Gastroesophageal sphincter (tissue), 4 donors: Measurements from ENCODE around the gene ASF1A. TPM values are rescaled to one million over a fixed set of nuclear protein-coding genes. Genes with fewer than 3 reads are reported as not detected.

Source experiments
- ATAC-seq: fragments of 150-250 bp; one replicate; pipeline ENCODE4 v1.9.1; 2016; ENCODE audit warnings: mild to moderate bottlenecking, moderate library complexity
- H3K27ac ChIP-seq, 4 donors: fragments of 200-600 bp; sonication (generic) in 3 of 4; 1 replicate in 3 of 4; 2 replicates in 1 of 4; pipeline ENCODE4 v1.5.1; 2016 to 2019
- H3K27me3 ChIP-seq: fragments of 200-600 bp; sonication (generic); one replicate; pipeline ENCODE4 v1.5.1; 2019
- H3K36me3 ChIP-seq, 2 donors: fragments of 200-600 bp; sonication (generic); one replicate each; pipeline ENCODE4 v1.5.1; 2019; ENCODE audit warnings: control low read depth in 1 of 2
- H3K4me1 ChIP-seq, 3 donors: fragments of 200-600 bp; sonication (generic); 1 replicate in 2 of 3; 2 replicates in 1 of 3; pipeline ENCODE4 v1.5.1; 2016 to 2019; ENCODE audit warnings: control low read depth in 2 of 3
- H3K4me3 ChIP-seq, 2 donors: fragments of 200-600 bp; sonication (generic); one replicate each; pipeline ENCODE4 v1.5.1; 2019; ENCODE audit warnings: mild to moderate bottlenecking in 1 of 2, moderate library complexity in 1 of 2
- H3K9me3 ChIP-seq, 3 donors: fragments of 200-600 bp; sonication (generic); one replicate each; pipeline ENCODE4 v1.5.1; 2017 to 2019; ENCODE audit warnings: control low read depth in 2 of 3
- CTCF ChIP-seq, 4 experiments: fragments of 200-600 bp in 2 of 4; fragments of 450-650 bp in 2 of 4; sonication (generic) in 1 of 4; IDR thresholded peaks; one replicate each; pipeline ENCODE4 v1.5.1; 2017 to 2019; ENCODE audit warnings: antibody characterized with exemption in 4 of 4, mild to moderate bottlenecking in 2 of 4, moderate library complexity in 2 of 4
- EP300 ChIP-seq: sonication (generic); formaldehyde crosslinking; IDR thresholded peaks from one replicate; pipeline ENCODE4 v1.6.1; 2017; ENCODE audit warnings: antibody characterized with exemption, mild to moderate bottlenecking
- POLR2A ChIP-seq, 2 donors: fragments of 450-650 bp; IDR thresholded peaks; one replicate each; pipeline ENCODE4 v1.6.1; 2017; ENCODE audit warnings: antibody characterized with exemption in 2 of 2, mild to moderate bottlenecking in 2 of 2, moderate library complexity in 1 of 2
- POLR2AphosphoS5 ChIP-seq: sonication (generic); formaldehyde crosslinking; IDR thresholded peaks from one replicate; pipeline ENCODE4 v1.6.1; 2017; ENCODE audit warnings: antibody characterized with exemption
- WGBS, 2 donors: methylation state at CpG; one replicate each; pipeline ENCODE4 v1.1.5; 2018; ENCODE audit warnings: low coverage in 1 of 2; 5-methylcytosine and 5-hydroxymethylcytosine counted together
- total RNA-seq, 4 donors: library from RNA; depleted of rRNA; stranded (reverse); fragments of >200 nt; gene quantifications; one replicate each; pipeline ENCODE4 v1.1.0, GENCODE V29; 2016

The ASF1A gene
- total RNA-seq, 4 donors from 2014 or later: 10.0 to 23.3 (median 13.6) TPM

- no peak for ATAC-seq
- Histone ChIP-seq H3K27me3 (no peaks in the 10 kb centered on the region), H3K36me3 (peaks cover 0 to 23% of the 10 kb centered on the region in 2 donors), H3K27ac (peak overlapping the region in 1 of 4 donors; percentile 5), H3K9me3 (no peaks in the 10 kb centered on the region), H3K4me3 (no peak overlapping the region), H3K4me1 (peaks cover 0 to 70% (median 9%) of the 10 kb centered on the region in 3 donors)
- TF ChIP-seq EP300 (no peak), POLR2AphosphoS5 (no peak), POLR2A (IDR thresholded peaks at IDR 0.05) (no peak), CTCF (IDR thresholded peaks at IDR 0.05) (no peak)
These were observed 3.4 kb downstream of the ASF1A start for GRCh38 chr6:118897386-118897785.

- WGBS, 2 donors: 76 to 89% methylated on average over 5 to 6 of the region's 6 CpGs
- Histone ChIP-seq H3K9me3 (no peaks in the 10 kb centered on the region), H3K27me3 (no peaks in the 10 kb centered on the region), H3K4me1 (peaks cover 0 to 71% (median 7%) of the 10 kb centered on the region in 3 donors), H3K27ac (no peak overlapping the region), H3K36me3 (peaks cover 0 to 43% of the 10 kb centered on the region in 2 donors), H3K4me3 (no peak overlapping the region)
- no peak for TF ChIP-seq CTCF (IDR thresholded peaks at IDR 0.05)
- no peak for TF ChIP-seq POLR2A (IDR thresholded peaks at IDR 0.05)
- TF ChIP-seq EP300: no peak
- TF ChIP-seq POLR2AphosphoS5: no peak
- no peak for ATAC-seq
These were observed 6.0 kb downstream of the ASF1A start for GRCh38 chr6:118899948-118900347.

- Histone ChIP-seq H3K4me1 (peaks cover 0 to 48% (median 4%) of the 10 kb centered on the region in 3 donors), H3K9me3 (no peaks in the 10 kb centered on the region), H3K27me3 (no peaks in the 10 kb centered on the region), H3K36me3 (peaks cover 4 to 70% of the 10 kb centered on the region in 2 donors), H3K4me3 (no peak overlapping the region), H3K27ac (no peak overlapping the region)
- ATAC-seq: no peak
- no peak for TF ChIP-seq POLR2A (IDR thresholded peaks at IDR 0.05)
- no peak for TF ChIP-seq POLR2AphosphoS5
- TF ChIP-seq EP300: no peak
- no peak for TF ChIP-seq CTCF (IDR thresholded peaks at IDR 0.05)
These were observed 8.8 kb downstream of the ASF1A start for GRCh38 chr6:118902726-118903125.

- peaks cover 4 to 75% of the 10 kb centered on the region in 2 donors for H3K36me3 ChIP-seq
- no peak for TF ChIP-seq POLR2A (IDR thresholded peaks at IDR 0.05)
- TF ChIP-seq CTCF (IDR thresholded peaks at IDR 0.05): no peak
- no peak for TF ChIP-seq POLR2AphosphoS5
- peaks cover 0 to 45% (median 4%) of the 10 kb centered on the region in 3 donors for H3K4me1 ChIP-seq
- H3K27ac ChIP-seq: no peak overlapping the region
- no peak overlapping the region for H3K4me3 ChIP-seq
- no peaks in the 10 kb centered on the region for H3K9me3 ChIP-seq
- H3K27me3 ChIP-seq: no peaks in the 10 kb centered on the region
- WGBS, 2 donors: 34 to 52% methylated on average over 2 of the region's 2 CpGs
- no peak for ATAC-seq
These were observed 9.2 kb downstream of the ASF1A start for GRCh38 chr6:118903138-118903537.

DNA sequence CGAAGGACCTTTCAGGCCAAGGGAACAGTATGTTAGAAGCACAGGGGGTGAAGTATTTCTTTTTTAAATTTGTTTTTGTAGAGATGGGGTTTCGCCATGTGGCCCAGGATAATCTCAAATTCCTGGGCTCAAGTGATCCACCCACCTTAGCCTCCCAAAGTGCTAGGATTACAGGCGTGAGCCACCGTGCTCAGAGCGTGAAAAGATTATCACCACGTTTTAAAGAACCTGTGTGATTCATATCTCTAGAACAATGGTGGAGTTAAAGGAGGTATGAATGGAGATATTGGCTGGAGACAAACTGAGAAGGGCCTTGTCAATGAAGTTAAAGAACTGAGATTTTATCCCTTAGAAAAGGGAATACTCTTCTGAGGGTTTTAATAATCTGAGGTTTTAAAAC, 9.7 kb downstream of the ASF1A start:
- no peak for ATAC-seq
- Histone ChIP-seq H3K4me3 (no peak overlapping the region), H3K4me1 (peaks cover 0 to 42% (median 4%) of the 10 kb centered on the region in 3 donors), H3K27ac (no peak overlapping the region), H3K36me3 (peaks cover 4 to 80% of the 10 kb centered on the region in 2 donors), H3K9me3 (no peaks in the 10 kb centered on the region), H3K27me3 (no peaks in the 10 kb centered on the region)
- TF ChIP-seq POLR2AphosphoS5 (no peak), CTCF (IDR thresholded peaks at IDR 0.05) (no peak), EP300 (no peak), POLR2A (IDR thresholded peaks at IDR 0.05) (no peak)
- 91 to 96% methylated on average over 5 to 6 of the region's 6 CpGs for WGBS, 2 donors
